ENCODE measurements around the gene GAL.
"Not testable (repeated sequence)": the region's sequence is repeated elsewhere in the genome, so short reads cannot be mapped to it uniquely, and the experiment has no call there.

The GAL gene

DNA sequence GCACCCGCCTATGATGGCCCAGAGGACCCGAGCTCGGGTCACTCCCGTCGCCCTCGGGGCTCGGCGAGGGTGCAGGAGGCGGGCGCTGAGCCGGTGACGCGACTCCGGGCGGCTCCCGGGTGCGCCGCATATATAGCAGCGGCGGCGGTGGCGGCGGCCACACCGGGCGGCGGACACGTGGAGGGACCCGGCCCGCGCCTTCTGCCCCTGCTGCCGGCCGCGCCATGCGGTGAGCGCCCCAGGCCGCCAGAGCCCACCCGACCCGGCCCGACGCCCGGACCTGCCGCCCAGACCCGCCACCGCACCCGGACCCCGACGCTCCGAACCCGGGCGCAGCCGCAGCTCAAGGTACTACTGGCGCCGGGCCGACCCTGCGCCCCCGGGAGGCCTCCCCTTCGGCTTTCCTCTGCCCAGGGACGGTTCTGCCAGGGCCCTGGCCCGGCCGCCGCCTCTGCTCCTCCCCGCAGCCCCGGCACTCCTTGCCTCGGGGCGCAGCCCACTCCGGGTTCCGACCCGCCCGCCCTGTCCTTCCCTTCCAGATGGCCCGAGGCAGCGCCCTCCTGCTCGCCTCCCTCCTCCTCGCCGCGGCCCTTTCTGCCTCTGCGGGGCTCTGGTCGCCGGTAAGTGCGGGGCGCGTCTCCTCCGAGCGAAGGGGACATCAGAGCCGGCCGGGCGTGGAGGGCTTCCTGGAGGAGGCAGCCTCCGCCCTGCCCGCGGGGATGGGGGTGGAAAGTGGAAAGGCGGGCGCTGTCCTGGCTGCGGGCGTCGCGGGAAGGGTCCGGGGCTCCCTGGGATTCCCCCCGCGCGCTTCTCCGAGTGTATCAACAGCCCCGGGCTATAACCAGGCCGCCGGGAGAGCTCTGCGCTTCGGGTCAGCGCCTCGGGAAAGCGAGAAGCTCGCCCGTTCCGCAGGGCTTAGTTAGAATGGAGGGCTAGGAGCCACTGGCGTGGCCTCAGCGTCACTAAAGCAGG, at the start of gene GAL:
TSS of gene GAL (plus strand) at position 160 of the 972 bp plus-strand sequence. CDS start at position 540, 380 bp downstream.
- no peak for DNase-seq

- DNase-seq: not testable (repeated sequence)
Measured at GRCh38 chr11:68634606-68635005, 49.7 kb upstream of the GAL start.

GRCh38 chr11:68635172-68635571, 49.2 kb upstream of the GAL start:
- not testable (repeated sequence) for DNase-seq

GRCh38 chr11:68635883-68636282, 48.5 kb upstream of the GAL start:
- DNase-seq: not testable (repeated sequence)

GRCh38 chr11:68639322-68639721, 45.0 kb upstream of the GAL start:
- DNase-seq: not testable (repeated sequence)

GRCh38 chr11:68641880-68642279, 42.5 kb upstream of the GAL start:
- no peak for DNase-seq

GRCh38 chr11:68643585-68643984, 40.8 kb upstream of the GAL start:
- DNase-seq: no peak

- DNase-seq: no peak
Measured at GRCh38 chr11:68646832-68647231, 37.5 kb upstream of the GAL start.

- no peak for DNase-seq
Measured at GRCh38 chr11:68649851-68650555, 34.3 kb upstream of the GAL start.

DNA sequence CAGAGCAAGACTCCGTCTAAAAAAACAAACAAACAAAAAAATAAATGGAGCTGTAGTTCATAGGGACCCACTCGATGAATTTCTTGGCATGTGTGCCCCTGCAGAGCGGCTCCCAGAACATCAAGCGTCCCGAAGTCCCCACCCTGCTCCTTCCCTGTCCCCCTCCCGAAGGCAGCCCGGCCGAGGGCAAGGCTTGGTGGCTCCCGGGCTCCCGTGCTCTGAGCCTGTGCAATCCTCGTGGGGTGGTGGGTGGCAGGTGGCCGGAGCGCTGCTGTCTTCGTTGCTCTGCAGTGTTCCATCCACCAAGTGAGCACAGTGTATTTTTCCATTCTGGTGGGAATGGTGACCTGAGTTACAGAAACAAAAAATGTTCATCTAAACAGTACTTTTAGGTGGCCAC, 33.5 kb upstream of the GAL start:
- DNase-seq: no peak

DNA sequence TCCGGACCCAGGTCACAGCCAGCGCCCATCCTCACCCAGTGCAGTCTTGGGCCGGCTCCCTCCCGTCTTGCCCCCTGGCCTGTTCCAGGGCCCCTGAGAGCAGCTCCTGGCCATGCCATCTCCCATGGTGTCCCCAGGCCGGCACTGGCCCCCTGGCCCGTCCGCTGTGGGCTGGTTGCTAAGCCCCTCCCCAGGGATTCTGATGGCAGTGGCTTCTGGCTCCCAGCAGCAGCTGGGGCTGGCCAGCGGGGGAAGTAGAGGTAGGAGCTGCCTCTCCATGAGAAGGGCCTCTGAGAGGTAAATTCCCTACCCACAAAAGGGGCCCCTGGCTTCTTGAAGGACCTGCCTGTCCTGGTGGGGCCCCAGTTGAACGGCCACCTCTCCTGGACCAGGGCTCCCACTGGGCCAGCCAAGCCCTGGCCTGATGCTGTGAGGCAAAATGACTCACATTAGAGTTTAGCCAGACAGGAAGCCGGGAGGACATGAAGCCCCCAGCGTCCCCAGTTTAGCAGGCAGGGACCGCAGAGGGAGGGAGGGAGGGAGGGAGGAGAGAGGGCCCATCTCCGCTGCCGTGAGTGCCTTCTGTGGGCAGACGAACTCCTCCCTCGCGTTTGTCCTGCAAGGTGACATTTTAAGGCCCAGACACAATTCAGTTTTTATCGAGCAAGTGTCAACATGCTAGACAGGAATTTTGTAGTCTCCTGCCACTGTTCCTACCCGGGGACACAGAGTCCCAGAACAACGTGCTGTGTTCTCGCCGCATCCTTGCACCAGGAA, 32.9 kb upstream of the GAL start:
- no peak for DNase-seq

DNA sequence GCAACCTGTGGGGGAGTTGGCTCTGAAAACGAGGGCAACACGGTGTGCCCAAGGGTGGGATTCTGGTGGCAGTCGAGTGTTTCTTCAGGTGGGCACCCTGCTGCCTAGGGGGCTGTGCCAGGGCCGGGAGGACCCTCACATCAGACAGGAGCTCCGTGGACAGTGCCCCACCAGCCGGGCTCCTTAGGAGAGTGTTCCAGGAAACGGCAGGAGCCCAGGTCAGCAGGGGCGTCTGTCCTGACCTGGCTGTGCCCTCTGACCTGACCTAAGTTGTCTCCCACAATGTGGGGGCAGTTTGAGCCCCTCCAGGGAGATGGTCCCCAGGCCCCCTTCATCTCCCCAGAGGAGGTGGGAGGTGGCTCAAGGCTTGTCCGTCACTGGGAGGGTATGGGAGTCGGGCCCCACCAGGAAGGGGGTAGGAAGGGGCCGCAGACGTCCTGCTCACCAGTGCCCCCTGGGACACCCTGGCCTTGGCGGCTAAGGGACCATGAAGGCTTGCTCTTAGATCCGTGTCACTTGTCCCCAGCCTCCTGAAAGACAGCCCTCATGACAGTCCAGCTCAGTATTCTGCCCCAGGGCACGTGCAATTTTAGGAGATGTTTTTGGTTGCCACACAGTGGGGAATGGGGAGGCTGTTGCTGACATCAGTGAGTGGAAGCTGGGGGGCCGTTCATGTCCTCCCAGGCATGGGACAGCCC, 32.2 kb upstream of the GAL start:
- DNase-seq: no peak

- no peak for DNase-seq
Measured at GRCh38 chr11:68652683-68653156, 31.6 kb upstream of the GAL start.

DNA sequence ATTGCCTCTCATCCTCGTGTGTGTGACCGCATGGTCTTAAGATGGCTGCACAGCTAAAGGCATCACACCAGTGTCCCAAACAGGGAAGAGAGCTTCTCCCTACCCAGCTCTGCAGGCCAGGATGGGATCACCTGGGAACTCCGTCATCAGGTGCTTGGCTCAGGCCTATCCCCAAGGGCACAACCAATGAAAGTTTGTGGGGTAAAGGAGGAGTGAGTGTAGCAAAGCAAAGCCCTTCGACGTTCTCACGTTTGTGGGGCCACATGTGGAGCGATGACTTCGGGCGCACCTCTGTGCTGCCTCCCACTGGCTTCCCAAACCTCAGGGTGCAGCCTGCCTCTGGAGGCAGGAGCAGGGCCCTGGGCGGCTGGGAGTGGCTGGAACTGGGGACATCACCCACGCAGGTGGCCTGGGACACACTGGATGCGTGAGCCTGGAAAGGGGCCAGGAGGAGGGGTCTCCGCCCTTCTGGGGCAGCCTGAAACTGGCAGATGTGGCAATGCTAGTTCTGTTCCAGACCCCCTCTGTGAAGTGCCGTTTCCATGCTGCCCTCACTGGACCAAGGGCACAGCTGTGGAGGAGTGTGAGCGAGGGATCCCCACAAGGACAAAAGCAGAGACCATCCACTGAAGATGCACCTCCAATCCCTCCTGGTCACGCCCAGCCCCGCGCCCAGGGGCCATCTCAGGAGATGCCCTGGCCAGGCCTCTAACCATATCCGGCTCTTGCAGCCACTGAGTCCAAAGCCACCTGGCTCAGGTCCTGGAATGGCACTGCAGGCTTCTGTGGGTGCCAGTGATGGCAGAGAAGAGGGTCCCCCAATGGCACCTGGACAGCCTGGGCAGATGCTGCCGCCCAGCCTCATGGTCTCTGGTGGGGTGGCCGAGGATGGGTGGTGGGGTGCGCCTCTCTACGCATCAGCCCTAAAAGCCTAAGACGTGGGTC, 30.6 kb upstream of the GAL start:
- DNase-seq: no peak

DNA sequence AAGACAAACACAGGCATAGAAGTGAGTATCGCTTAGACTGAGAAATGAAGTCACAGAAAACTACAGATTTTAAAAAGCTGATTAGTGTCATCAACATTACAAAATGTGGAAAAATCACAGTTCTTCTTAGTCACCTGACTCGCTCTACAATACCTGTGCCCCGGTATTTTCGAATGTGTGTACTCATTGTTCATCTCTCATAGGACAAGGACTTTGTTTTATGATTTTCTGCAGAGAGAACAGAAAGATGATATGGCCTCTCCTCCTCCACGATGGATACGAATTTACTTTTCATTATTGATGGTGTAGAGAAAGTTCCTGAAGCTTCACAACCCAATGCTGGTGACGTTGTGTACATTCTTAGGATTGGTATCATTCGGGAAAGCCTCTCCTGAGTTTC, 29.4 kb upstream of the GAL start:
- DNase-seq: no peak

DNA sequence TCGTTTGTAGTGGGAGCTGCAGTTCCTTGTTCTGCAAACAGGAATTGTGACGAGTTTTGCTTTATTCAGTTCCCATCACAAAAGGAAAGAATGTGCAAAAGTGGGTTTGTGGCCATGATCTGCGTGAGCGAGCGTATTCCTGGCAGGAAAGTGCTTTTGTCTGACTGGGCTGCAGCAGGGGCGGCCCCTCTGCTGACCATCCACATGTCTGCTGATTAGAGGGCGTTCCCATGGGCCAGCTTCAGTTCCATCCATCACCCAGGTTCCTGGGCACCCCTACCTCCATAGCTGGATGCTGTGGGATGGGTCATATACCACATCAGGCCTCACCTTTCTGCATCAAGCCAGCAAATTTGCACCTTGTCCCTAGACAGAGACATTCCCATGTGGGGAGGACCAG, 28.9 kb upstream of the GAL start:
- DNase-seq: no peak

DNA sequence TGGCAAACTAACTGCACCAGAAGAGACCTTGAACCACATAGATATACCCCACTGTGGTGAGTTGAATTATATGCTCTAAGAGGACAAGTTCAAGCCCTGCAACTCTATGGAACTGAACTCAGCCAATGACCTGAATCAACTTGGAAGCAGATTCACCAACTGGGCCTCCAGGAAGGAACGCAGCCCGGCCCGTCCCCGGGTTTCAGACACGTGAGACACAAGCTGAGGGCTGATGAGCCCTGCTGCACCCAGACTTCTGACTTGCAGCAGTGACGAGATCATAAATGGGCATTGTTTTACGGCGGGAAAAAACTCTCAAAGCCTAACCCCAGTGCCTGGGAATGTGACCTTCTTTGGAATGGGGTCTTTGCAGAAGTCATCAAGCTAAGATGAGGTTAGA, 28.5 kb upstream of the GAL start:
- no peak for DNase-seq

DNA sequence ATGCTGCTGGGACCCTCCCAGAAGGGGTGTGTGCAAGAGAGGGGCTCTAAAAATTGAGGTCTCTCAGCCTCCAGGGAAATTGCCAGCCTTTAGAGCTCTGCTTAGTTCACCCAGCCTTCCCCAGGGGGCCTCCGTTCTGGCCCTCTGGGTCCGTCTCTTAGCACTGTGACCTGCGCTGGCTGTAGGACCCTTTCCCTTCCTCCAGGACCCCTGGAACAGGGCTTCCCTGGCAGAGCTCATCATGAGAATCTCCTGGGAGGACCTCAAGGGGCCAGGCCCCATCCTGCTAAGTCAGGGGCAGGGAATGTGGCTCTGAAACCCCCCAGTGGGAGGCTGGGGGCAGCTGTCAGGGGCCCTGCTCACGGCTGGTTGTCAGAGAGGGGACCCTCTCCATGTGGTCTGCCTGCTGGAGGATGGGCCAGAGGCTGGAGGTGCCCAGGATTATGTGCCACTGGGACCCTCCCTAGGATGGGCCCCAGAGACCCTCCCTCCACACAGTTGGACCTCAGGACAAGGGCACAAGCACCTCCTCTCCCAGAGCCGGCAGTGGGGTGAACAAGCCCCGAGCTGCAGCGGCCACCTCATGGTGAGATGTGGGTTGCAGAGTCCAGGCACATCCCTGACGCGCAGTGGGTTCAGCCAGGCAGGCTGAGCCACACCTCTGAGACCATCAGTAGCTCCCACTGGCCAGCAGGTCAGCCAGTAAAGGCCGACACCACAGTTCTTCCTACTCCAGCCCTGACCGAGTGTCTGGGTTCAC, 27.1 kb upstream of the GAL start:
- no peak for DNase-seq

DNA sequence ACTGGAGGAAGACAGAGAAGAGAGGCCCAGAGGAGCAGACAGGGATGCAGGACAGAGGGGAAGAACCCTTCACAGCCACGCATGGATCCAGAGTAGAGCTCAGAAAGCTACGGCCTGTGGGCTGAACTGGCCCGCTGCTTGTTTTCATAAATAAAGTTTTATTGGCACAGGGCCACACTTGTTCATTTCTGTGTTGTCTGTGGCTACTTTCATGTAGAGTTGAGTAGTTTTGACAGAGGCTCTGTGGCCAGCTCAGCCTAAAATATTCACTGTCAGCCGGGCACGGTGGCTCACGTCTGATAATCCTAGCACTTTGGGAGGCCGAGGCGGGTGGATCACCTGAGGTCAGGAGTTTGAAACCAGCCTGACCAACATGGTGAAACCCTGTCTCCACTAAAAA, 26.2 kb upstream of the GAL start:
- DNase-seq: no peak

- no peak for DNase-seq
Measured at GRCh38 chr11:68658661-68659060, 25.7 kb upstream of the GAL start.
